GM23338 (cell line): ENCODE data around the gene RYR2. TPM values are rescaled to one million over a fixed set of nuclear protein-coding genes. Genes with fewer than 3 reads are reported as not detected.

Source experiments
- ATAC-seq: fragments of 200-7000 bp; cut with Tn5 transposase; 3 replicates; pipeline ENCODE4 v1.9.1; 2020
- DNase-seq: peaks from one replicate; pipeline ENCODE4 v3.0.0-alpha.2; 2015; ENCODE audit warnings: low spot score
- H2AFZ ChIP-seq: fragments of 200-600 bp; sonication (generic); 2 replicates; pipeline ENCODE4 v1.8.0; 2016; ENCODE audit warnings: antibody characterized with exemption, mild to moderate bottlenecking, moderate library complexity
- H3F3A ChIP-seq: fragments of 200-600 bp; sonication (generic); replicated peaks from 2 replicates; pipeline ENCODE4 v1.8.0; 2017; ENCODE audit warnings: antibody characterized with exemption, mixed run types, low read depth
- H3K27ac ChIP-seq: fragments of 200-600 bp; sonication (generic); 2 replicates; pipeline ENCODE4 v1.6.1; 2016; ENCODE audit warnings: low read depth
- H3K27me3 ChIP-seq: fragments of 200-600 bp; sonication (generic); 2 replicates; pipeline ENCODE4 v1.8.0; 2016; ENCODE audit warnings: mild to moderate bottlenecking, mixed run types, moderate library complexity; ENCODE audit not compliant: insufficient read depth
- H3K36me3 ChIP-seq: fragments of 200-600 bp; sonication (generic); 2 replicates; pipeline ENCODE4 v1.8.0; 2016; ENCODE audit warnings: mild to moderate bottlenecking; ENCODE audit not compliant: insufficient read depth
- H3K4me1 ChIP-seq: fragments of 200-600 bp; sonication (generic); 2 replicates; pipeline ENCODE4 v1.8.0; 2016; ENCODE audit warnings: mild to moderate bottlenecking, moderate library complexity; ENCODE audit not compliant: insufficient read depth
- H3K4me2 ChIP-seq: fragments of 200-600 bp; sonication (generic); 2 replicates; pipeline ENCODE4 v1.7.1; 2017; ENCODE audit warnings: mixed run types
- H3K4me3 ChIP-seq: fragments of 200-600 bp; sonication (generic); 2 replicates; pipeline ENCODE4 v1.6.1; 2016; ENCODE audit warnings: mixed run types
- H3K79me2 ChIP-seq: fragments of 200-600 bp; sonication (generic); replicated peaks from 2 replicates; pipeline ENCODE4 v1.8.0; 2017; ENCODE audit warnings: mild to moderate bottlenecking; ENCODE audit not compliant: insufficient read depth
- H3K9me2 ChIP-seq: fragments of 200-600 bp; sonication (generic); 2 replicates; pipeline ENCODE4 v1.8.0; 2017; ENCODE audit not compliant: insufficient read depth
- H4K20me1 ChIP-seq: fragments of 200-600 bp; sonication (generic); replicated peaks from 2 replicates; pipeline ENCODE4 v1.8.0; 2017; ENCODE audit warnings: mild to moderate bottlenecking; ENCODE audit not compliant: insufficient read depth
- H3K27ac Mint-ChIP-seq: 2 replicates; pipeline ENCODE4 v1.8.0; 2020; ENCODE audit warnings: inconsistent platforms, mild to moderate bottlenecking, moderate library complexity, mixed read lengths
- H3K27me3 Mint-ChIP-seq: 3 replicates; pipeline ENCODE4 v1.8.0; 2022; ENCODE audit warnings: low read depth, mild to moderate bottlenecking, moderate library complexity, mixed read lengths, inconsistent platforms; ENCODE audit not compliant: insufficient read depth, poor library complexity
- H3K36me3 Mint-ChIP-seq: 3 replicates; pipeline ENCODE4 v1.8.0; 2021; ENCODE audit warnings: low read depth, mild to moderate bottlenecking, inconsistent platforms, moderate library complexity, mixed read lengths
- H3K4me1 Mint-ChIP-seq: 3 replicates; pipeline ENCODE4 v1.8.0; 2020; ENCODE audit warnings: mild to moderate bottlenecking, inconsistent platforms, mixed read lengths
- H3K4me3 Mint-ChIP-seq: 3 replicates; pipeline ENCODE4 v1.8.0; 2021; ENCODE audit warnings: moderate library complexity, mild to moderate bottlenecking, inconsistent platforms, mixed read lengths
- H3K9me3 Mint-ChIP-seq: 3 replicates; pipeline ENCODE4 v1.8.0; 2020; ENCODE audit warnings: moderate library complexity, mild to moderate bottlenecking, inconsistent platforms, mixed read lengths
- CREB1 ChIP-seq: fragments of 250-450 bp; sonication (Bioruptor Pico); IDR thresholded peaks from 2 replicates; pipeline ENCODE4 v1.5.0; 2020; ENCODE audit warnings: low read depth, mild to moderate bottlenecking, moderate library complexity
- CTCF ChIP-seq, 2 experiments: fragments of 200-600 bp in 1 of 2; sonication (generic) in 1 of 2; conservative IDR thresholded peaks; 2 replicates each; pipeline versions ENCODE4 v1.5.1 to v1.6.1; 2016 to 2017; ENCODE audit warnings: antibody characterized with exemption in 2 of 2, low read depth in 2 of 2, mild to moderate bottlenecking in 2 of 2, moderate library complexity in 1 of 2
- ETS1 ChIP-seq: IDR thresholded peaks from 2 replicates; pipeline ENCODE4 v1.6.1; 2016; ENCODE audit warnings: antibody characterized with exemption
- EZH2 ChIP-seq: fragments of 200-600 bp; sonication (generic); IDR thresholded peaks from one replicate; pipeline ENCODE4 v1.8.0; 2017; ENCODE audit warnings: antibody characterized with exemption, mild to moderate bottlenecking, low read depth; ENCODE audit not compliant: unreplicated experiment
- EZH2phosphoT487 ChIP-seq: fragments of 200-600 bp; sonication (generic); IDR thresholded peaks from one replicate; pipeline ENCODE4 v1.8.1; 2018; ENCODE audit warnings: antibody characterized with exemption; ENCODE audit not compliant: unreplicated experiment
- JUNB ChIP-seq: IDR thresholded peaks from one replicate; pipeline ENCODE4 v1.6.1; 2016; ENCODE audit warnings: antibody characterized with exemption; ENCODE audit not compliant: unreplicated experiment
- NANOG ChIP-seq: IDR thresholded peaks from 2 replicates; pipeline ENCODE4 v1.6.1; 2016; ENCODE audit warnings: antibody characterized with exemption, borderline replicate concordance
- POLR2AphosphoS5 ChIP-seq: IDR thresholded peaks from 2 replicates; pipeline ENCODE4 v1.6.1; 2016; ENCODE audit warnings: antibody characterized with exemption, low read depth
- REST ChIP-seq: IDR thresholded peaks from one replicate; pipeline ENCODE4 v1.6.1; 2018; ENCODE audit warnings: antibody characterized with exemption; ENCODE audit not compliant: unreplicated experiment
- STAT1 ChIP-seq: IDR thresholded peaks from one replicate; pipeline ENCODE4 v1.6.1; 2016; ENCODE audit warnings: antibody characterized with exemption; ENCODE audit not compliant: unreplicated experiment
- ZNF114 ChIP-seq: fragments of 250-450 bp; sonication (Bioruptor Pico); IDR thresholded peaks from 2 replicates; pipeline ENCODE4 v1.5.0; 2020; ENCODE audit warnings: mild to moderate bottlenecking, moderate library complexity
- ZNF331 ChIP-seq: fragments of 250-450 bp; sonication (Bioruptor Pico); IDR thresholded peaks from 2 replicates; pipeline ENCODE4 v1.5.0; 2020; ENCODE audit warnings: low read depth, mild to moderate bottlenecking, moderate library complexity
- polyA plus RNA-seq: library from polyadenylated mRNA; unstranded; fragments of >200 nt; fragmentation: Nextera tagmentation; extraction: Ambion mirVana; gene quantifications from 2 replicates; pipeline ENCODE4 v1.2.1, GENCODE V29; 2016
- total RNA-seq: library from RNA; depleted of rRNA; stranded (reverse); fragments of >200 nt; shearing (Covaris generic); gene quantifications from 2 replicates; pipeline ENCODE4 v1.2.3, GENCODE V29; 2014

The RYR2 gene
- total and polyA plus RNA-seq, 2 experiments from 2014 or later = 8.9 to 10.0 TPM

- no peak for TF ChIP-seq EZH2phosphoT487
- no peak for TF ChIP-seq ZNF331 (CRISPR knock-in tag)
- no peak for TF ChIP-seq EZH2
- no peak for TF ChIP-seq REST
- TF ChIP-seq STAT1 = no peak
- TF ChIP-seq ETS1 = no peak
- TF ChIP-seq JUNB = no peak
- TF ChIP-seq CTCF (conservative IDR thresholded peaks at IDR 0.05; ENCODE audit: low read depth in 2 of 2) = no peak
- TF ChIP-seq POLR2AphosphoS5 = no peak
- no peak for TF ChIP-seq ZNF114
- no peak for TF ChIP-seq CREB1 (CRISPR knock-in tag)
Observed at GRCh38 chr1:237258871-237259270, 216.9 kb downstream of the RYR2 start (continued).

GRCh38 chr1:237261198-237261597 lies 219.2 kb downstream of the RYR2 start:
- H3K4me1 ChIP-seq = no peaks in the 10 kb centered on the region
- H3F3A ChIP-seq = no peaks in the 10 kb centered on the region
- peaks cover 1% of the 10 kb centered on the region for H3K27me3 Mint-ChIP-seq
- no peak overlapping the region for H3K4me3 ChIP-seq
- H3K4me3 Mint-ChIP-seq = no peak overlapping the region
- ATAC-seq = no peak
- no peaks in the 10 kb centered on the region for H3K4me1 Mint-ChIP-seq
- H3K4me2 ChIP-seq = no peak overlapping the region
- no peaks in the 10 kb centered on the region; the same call in 1 of the 3 replicates for H3K9me3 Mint-ChIP-seq
- no peaks in the 10 kb centered on the region for H4K20me1 ChIP-seq
- H3K36me3 ChIP-seq = no peaks in the 10 kb centered on the region
- H3K27me3 ChIP-seq = no peaks in the 10 kb centered on the region
- no peak overlapping the region for H2AFZ ChIP-seq
- DNase-seq = no peak
- no peak overlapping the region for H3K27ac ChIP-seq
- H3K27ac Mint-ChIP-seq = no peak overlapping the region
- no peaks in the 10 kb centered on the region for H3K9me2 ChIP-seq
- H3K36me3 Mint-ChIP-seq = 0 out of 3 replicates have a peak, but pooled peaks cover 2% of the 10 kb centered on the region
- H3K79me2 ChIP-seq = 0 out of 2 replicates have a peak, but pooled peaks cover 6% of the 10 kb centered on the region
- TF ChIP-seq CREB1 (CRISPR knock-in tag) = no peak
- no peak for TF ChIP-seq ZNF114
- no peak for TF ChIP-seq EZH2
- no peak for TF ChIP-seq EZH2phosphoT487
- TF ChIP-seq ETS1 = no peak
- no peak for TF ChIP-seq NANOG
